Stomach (tissue), 9 donors: ENCODE data around the gene GRXCR2. TPM values are rescaled to one million over a fixed set of nuclear protein-coding genes. Genes with fewer than 3 reads are reported as not detected.

Experiments
- DNase-seq, 2 donors: peaks; one replicate each; pipeline versions ENCODE4 v3.0.0 to v3.0.0-alpha.2; 2013 to 2019
- H3K27ac ChIP-seq, 5 donors: fragments of 200-600 bp in 4 of 5; sonication (generic) in 4 of 5; one replicate each; pipeline ENCODE4 v1.5.1; 2013 to 2019; ENCODE audit warnings: mild to moderate bottlenecking in 1 of 5, moderate library complexity in 1 of 5
- H3K27me3 ChIP-seq, 3 donors: fragments of 200-600 bp; sonication (generic); one replicate each; pipeline ENCODE4 v1.5.1; 2017 to 2019; ENCODE audit warnings: mixed run types in 1 of 3
- H3K36me3 ChIP-seq, 4 donors: fragments of 200-600 bp; sonication (generic); 1 replicate in 3 of 4; 2 replicates in 1 of 4; pipeline ENCODE4 v1.5.1; 2016 to 2019
- H3K4me1 ChIP-seq, 4 donors: fragments of 200-600 bp; sonication (generic); one replicate each; pipeline ENCODE4 v1.5.1; 2016 to 2019
- H3K4me3 ChIP-seq, 4 donors: fragments of 200-600 bp; sonication (generic) in 3 of 4; one replicate each; pipeline ENCODE4 v1.5.1; 2016 to 2019; ENCODE audit warnings: mild to moderate bottlenecking in 1 of 4
- H3K9me3 ChIP-seq, 4 donors: fragments of 200-600 bp; sonication (generic); one replicate each; pipeline ENCODE4 v1.5.1; 2016 to 2019
- CTCF ChIP-seq, 7 experiments: fragments of 450-650 bp in 4 of 7; fragments of 200-600 bp in 3 of 7; sonication (generic) in 3 of 7; IDR thresholded peaks; one replicate each; pipeline ENCODE4 v1.5.1; 2016 to 2019; ENCODE audit warnings: antibody characterized with exemption in 7 of 7, control low read depth in 2 of 7, mild to moderate bottlenecking in 1 of 7
- EP300 ChIP-seq: sonication (generic); formaldehyde crosslinking; IDR thresholded peaks from one replicate; pipeline ENCODE4 v1.6.1; 2017; ENCODE audit warnings: antibody characterized with exemption
- POLR2A ChIP-seq, 4 donors: fragments of 450-650 bp; IDR thresholded peaks; one replicate each; pipeline ENCODE4 v1.6.1; 2016; ENCODE audit warnings: antibody characterized with exemption in 4 of 4, control low read depth in 2 of 4, mild to moderate bottlenecking in 1 of 4, moderate library complexity in 1 of 4
- POLR2AphosphoS5 ChIP-seq, 3 donors: sonication (generic); formaldehyde crosslinking; IDR thresholded peaks; one replicate each; pipeline ENCODE4 v1.6.1; 2016; ENCODE audit warnings: antibody characterized with exemption in 3 of 3
- WGBS, 5 donors: extraction: QIAGEN DNeasy Blood & Tissue Kit in 3 of 5; methylation state at CpG; one replicate each; pipeline versions ENCODE4 v1.1.5 to v1.1.7; 2013 to 2018; 5-methylcytosine and 5-hydroxymethylcytosine counted together
- intact Hi-C: fragments of 100-400 bp; cut with DNase I; formaldehyde crosslinking; loops from one replicate; pipeline ENCODE4 v1.15.1; 2023; ENCODE audit warnings: low total_unique reads
- polyA plus RNA-seq, 3 donors: library from polyadenylated mRNA; stranded (reverse); fragments of 200-250 nt; gene quantifications; one replicate each; pipeline ENCODE4 v1.2.3, GENCODE V29; 2013
- total RNA-seq, 5 donors: library from RNA; depleted of rRNA; stranded (reverse); fragments of >200 nt; gene quantifications; one replicate each; pipeline versions ENCODE4 v1.1.0 to v1.2.3, GENCODE V29; 2014 to 2016
- donor health status: healthy with polysubstance abuse.
- donor health status: Bipolar disorder and iron deficiency.
- donor health status: healthy.

The GRXCR2 gene
- total and polyA plus RNA-seq, 8 donors, result not detected

GRCh38 chr5:145826895-145827674, 45.7 kb downstream of the GRXCR2 start:
- Histone ChIP-seq H3K4me3 (no peak overlapping the region), H3K27ac (no peak overlapping the region), H3K27me3 (no peaks in the 10 kb centered on the region), H3K4me1 (peaks cover 0 to 53% (median 27%) of the 10 kb centered on the region in 4 donors), H3K36me3 (no peaks in the 10 kb centered on the region), H3K9me3 (no peaks in the 10 kb centered on the region)
- 58 to 69% (median 61%) methylated on average over 8 of the region's 8 CpGs for WGBS, 5 donors
- TF ChIP-seq POLR2AphosphoS5 (IDR thresholded peaks at IDR 0.05) (no peak), CTCF (IDR thresholded peaks at IDR 0.05) (no peak), POLR2A (IDR thresholded peaks at IDR 0.05) (no peak), EP300 (no peak)
- intact Hi-C loops, result no loop called here
- no peak for DNase-seq

GRCh38 chr5:145825751-145826180, 47.0 kb downstream of the GRXCR2 start:
- TF ChIP-seq CTCF (IDR thresholded peaks at IDR 0.05) (peak in 5 of 7 experiments; percentile 11 to 67 (median 62)), EP300 (no peak)
- 65 to 68% (median 66%) methylated on average over 3 of the region's 3 CpGs for WGBS, 5 donors
- Histone ChIP-seq H3K27me3 (no peaks in the 10 kb centered on the region), H3K27ac (no peak overlapping the region), H3K4me3 (no peak overlapping the region), H3K36me3 (peaks cover 0 to 4% (median 2%) of the 10 kb centered on the region in 4 donors), H3K4me1 (peaks cover 0 to 40% (median 20%) of the 10 kb centered on the region in 4 donors), H3K9me3 (no peaks in the 10 kb centered on the region)
- intact Hi-C loops, result no loop called here
- peak in 1 of 2 donors; percentile 76 for DNase-seq

- WGBS, 5 donors, result 45 to 51% (median 51%) methylated on average over 4 of the region's 4 CpGs
- intact Hi-C loops, result no loop called here
Observed at GRCh38 chr5:145824040-145824439, 48.8 kb downstream of the GRXCR2 start.

GRCh38 chr5:145818604-145819003, 54.2 kb downstream of the GRXCR2 start:
- WGBS, 5 donors, result 57 to 77% (median 65%) methylated on average over 4 of the region's 4 CpGs
- H3K9me3 ChIP-seq, result no peaks in the 10 kb centered on the region
- H3K4me1 ChIP-seq, result no peaks in the 10 kb centered on the region
- H3K27me3 ChIP-seq, result no peaks in the 10 kb centered on the region
- H3K4me3 ChIP-seq, result no peak overlapping the region
- no peak for TF ChIP-seq CTCF (IDR thresholded peaks at IDR 0.05)
- TF ChIP-seq EP300, result no peak
- TF ChIP-seq POLR2AphosphoS5 (IDR thresholded peaks at IDR 0.05), result no peak
- no peak for TF ChIP-seq POLR2A (IDR thresholded peaks at IDR 0.05)
- no peak overlapping the region for H3K27ac ChIP-seq
- H3K36me3 ChIP-seq, result peaks cover 0 to 61% (median 49%) of the 10 kb centered on the region in 4 donors
- intact Hi-C loops, result no loop called here
- DNase-seq, result no peak

More at GRCh38 chr5:145824040-145824439, 48.8 kb downstream of the GRXCR2 start:
- Histone ChIP-seq H3K36me3 (peaks cover 0 to 19% (median 14%) of the 10 kb centered on the region in 4 donors), H3K9me3 (no peaks in the 10 kb centered on the region), H3K4me1 (peaks cover 0 to 23% (median 8%) of the 10 kb centered on the region in 4 donors), H3K27ac (no peak overlapping the region), H3K4me3 (no peak overlapping the region), H3K27me3 (no peaks in the 10 kb centered on the region)
- TF ChIP-seq EP300 (no peak), POLR2A (IDR thresholded peaks at IDR 0.05) (no peak), CTCF (IDR thresholded peaks at IDR 0.05) (no peak), POLR2AphosphoS5 (IDR thresholded peaks at IDR 0.05) (no peak)
- DNase-seq, result no peak
